ENCODE data around the gene XK.
"Not testable (repeated sequence)": the region's sequence is repeated elsewhere in the genome, so short reads cannot be mapped to it uniquely, and the experiment has no call there.

XK gene
- 0 to 0.12 (median 0.04) reads per million in 4 donors for total RNA-seq

DNA sequence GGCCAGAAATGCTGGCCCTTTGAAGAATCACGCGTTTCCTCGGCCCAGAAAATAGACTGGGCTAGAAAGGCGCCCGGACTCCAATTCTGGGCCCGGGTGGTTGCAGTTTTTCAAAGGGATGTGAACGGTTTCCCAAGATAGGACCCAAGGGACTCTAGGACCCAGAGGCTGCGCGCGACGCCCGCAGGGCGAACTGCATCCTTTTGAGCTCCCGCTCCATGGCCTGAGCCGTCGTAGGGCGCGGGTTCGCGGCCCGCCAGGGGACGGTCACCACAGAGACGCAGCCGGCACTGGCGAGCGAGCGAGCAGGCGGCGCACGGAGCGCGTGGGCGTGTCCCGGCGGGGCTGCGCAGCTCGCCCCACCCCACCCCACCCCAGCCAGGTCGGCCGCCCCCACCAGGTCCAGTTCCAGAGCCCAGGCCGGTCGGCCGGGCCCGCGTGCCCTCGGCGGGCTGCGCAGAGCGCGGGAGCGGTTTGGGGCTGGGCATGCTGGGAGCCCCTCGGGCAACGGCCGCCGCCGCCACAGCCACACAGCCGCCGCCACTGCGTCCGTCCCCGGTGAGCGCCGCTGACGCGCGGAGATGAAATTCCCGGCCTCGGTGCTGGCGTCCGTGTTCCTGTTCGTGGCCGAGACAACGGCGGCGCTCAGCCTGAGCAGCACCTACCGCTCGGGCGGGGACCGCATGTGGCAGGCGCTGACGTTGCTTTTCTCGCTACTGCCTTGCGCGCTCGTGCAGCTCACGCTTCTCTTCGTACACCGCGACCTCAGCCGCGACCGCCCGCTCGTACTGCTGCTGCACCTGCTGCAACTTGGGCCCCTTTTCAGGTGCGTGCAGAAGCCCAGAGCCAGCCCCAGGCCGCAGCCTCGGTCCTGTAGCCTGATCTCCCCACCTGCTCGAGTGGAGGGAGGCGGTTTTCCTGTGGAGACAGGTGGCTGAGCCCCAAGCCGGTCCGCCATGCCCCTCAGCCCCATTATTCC is at the start of gene XK:
Gene XK, plus strand, starts transcription at position 411 of the 979 bp plus-strand sequence. Its CDS starts 171 bp downstream, at position 582.
- DNase-seq: peak in 4 of 5 donors; percentile 1 to 29 (median 6)

DNA sequence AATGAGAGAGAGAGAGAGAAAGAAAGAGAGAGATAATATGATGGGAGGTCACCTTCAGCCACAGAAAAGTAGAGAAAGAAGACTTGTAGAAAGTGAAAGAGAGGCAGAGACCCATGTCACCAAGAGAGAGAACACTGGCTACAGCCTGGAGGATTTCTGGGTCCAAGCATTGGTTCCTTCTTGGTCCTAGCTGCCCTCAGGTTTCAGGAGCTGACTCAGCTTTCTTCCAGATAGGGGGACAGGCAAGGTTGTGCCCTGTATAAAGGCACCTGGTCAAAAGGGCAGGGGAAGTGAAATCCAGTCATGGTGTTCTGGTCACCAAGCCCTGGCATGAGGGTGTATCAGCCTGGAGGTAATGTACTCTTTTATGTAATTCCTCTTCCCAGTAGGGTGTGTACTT is 47.5 kb upstream of the XK start:
- DNase-seq: no peak

GRCh38 chrX:37640142-37640541 is 45.4 kb upstream of the XK start:
- DNase-seq: no peak

DNA sequence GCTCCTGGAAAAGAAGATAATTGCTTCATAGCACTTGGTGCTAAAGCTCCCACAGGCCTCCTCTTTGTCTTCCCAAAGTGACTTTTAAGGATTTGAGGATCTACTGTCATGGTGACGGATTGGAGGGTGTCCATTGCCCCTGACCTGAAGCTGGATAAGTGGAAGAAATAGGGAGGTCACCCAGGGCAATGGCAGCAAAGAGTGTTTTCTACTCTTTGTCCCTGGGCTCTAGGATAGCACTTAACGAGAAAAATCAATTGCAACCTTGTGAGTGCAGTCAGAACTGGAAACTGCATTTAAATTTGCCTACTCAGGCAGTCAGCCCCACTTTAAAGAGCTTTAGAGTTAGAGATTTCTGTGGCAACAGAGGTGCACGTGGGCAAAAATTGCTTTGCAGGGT is 43.7 kb upstream of the XK start:
- DNase-seq: no peak

GRCh38 chrX:37644381-37645305 is 40.9 kb upstream of the XK start:
- DNase-seq: no peak

DNA sequence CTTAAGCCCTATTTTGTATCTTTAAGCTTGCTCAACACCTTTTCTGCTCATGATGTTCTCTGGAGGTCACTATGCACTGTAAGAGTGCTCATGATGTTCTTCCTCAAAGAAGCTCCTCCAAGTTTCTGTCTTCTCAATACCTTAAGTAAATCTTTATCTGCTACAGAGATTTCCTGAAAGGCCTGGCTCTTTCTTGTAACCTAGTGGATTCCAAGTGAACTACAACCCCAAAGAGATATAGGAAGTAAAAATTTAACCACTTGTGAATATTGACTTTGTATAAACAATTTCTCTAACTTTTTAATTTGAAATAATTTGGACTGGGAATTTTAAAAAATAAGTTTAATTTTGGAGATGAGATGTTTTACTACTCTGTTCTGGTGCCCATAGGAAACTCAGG is 39.3 kb upstream of the XK start:
- no peak for DNase-seq

- not testable (repeated sequence) for DNase-seq
Measured at GRCh38 chrX:37650879-37651278, 34.7 kb upstream of the XK start.

- no peak for DNase-seq
Measured at GRCh38 chrX:37651921-37652452, 33.6 kb upstream of the XK start.

DNA sequence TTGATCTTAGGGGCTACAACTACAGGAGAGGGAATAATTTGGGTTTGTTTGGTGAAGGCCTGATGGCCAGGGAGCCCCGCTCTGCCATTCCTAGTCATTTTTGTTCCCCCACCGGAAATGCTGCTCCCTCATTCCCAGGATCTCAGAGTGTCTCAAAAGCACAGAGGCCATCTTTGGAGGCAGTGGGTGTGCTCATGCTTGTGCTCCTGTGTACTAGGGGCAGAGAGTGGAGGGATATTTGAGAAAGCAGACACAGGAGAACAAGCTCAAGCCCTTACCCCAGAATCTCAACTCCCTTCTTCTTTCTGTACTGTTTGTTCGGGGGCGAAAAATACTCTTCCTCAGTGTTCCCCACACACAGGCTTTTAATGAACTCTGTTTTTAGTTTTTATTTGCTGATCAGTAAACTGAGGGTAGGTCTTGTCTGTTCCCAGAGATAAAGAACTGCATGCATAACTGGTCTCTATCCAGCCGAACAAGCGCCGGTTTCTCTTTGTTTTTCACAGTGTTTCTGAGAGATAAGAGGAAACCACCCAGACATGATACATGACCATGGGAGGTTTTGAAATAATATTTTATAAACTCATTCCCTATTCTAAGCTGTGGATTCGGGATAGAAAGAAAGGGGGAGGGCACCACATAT is 32.9 kb upstream of the XK start:
- no peak for DNase-seq

GRCh38 chrX:37653397-37654085 is 32.0 kb upstream of the XK start:
- no peak for DNase-seq

- DNase-seq: no peak
Measured at GRCh38 chrX:37658343-37659030, 27.1 kb upstream of the XK start.

GRCh38 chrX:37659047-37659446 is 26.5 kb upstream of the XK start:
- no peak for DNase-seq

GRCh38 chrX:37662181-37662580 is 23.4 kb upstream of the XK start:
- DNase-seq: no peak

- DNase-seq: no peak
Measured at GRCh38 chrX:37666516-37666915, 19.1 kb upstream of the XK start.

GRCh38 chrX:37667141-37667540 is 18.4 kb upstream of the XK start:
- no peak for DNase-seq

- no peak for DNase-seq
Measured at GRCh38 chrX:37672563-37672962, 13.0 kb upstream of the XK start.

DNA sequence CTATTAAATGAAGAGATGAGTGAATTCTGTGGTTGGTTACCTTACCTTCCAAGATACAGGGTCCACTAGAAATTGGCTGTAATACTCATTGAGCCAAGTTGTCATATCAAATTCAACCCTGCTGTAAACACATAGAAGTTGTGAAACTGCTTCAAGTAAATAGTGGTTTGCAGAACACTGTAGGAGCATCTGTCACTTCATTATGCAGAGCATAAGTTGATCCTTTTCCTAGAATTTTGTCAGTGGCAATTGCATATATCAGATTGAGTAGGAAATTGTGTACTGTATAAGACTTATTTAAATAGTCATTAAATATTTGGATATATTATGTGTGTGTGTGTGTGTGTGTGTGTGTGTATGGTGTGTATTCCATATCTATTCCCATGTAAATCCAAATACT is 8.8 kb upstream of the XK start:
- no peak for DNase-seq

GRCh38 chrX:37677243-37677642 is 8.3 kb upstream of the XK start:
- DNase-seq: no peak

- DNase-seq: no peak
Measured at GRCh38 chrX:37677765-37678164, 7.8 kb upstream of the XK start.

DNA sequence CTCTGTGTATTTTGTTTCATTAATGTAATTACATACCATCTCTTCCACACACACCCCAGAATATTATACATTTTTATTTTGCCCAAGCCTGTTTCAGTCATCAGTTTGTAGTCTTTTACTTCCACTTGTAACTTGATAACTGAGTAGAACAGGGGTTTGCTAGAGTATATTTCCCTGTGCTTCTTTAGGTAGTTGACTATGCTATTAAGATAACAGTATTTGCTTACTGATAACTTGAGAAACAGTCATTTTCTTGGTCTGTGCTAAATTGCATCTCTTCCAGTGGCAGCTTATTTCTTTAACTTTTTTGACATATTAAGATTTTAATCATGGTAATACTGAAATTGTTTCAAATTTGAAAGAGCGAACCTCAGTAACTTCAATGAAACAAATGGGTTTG is 7.0 kb upstream of the XK start:
- DNase-seq: no peak

DNA sequence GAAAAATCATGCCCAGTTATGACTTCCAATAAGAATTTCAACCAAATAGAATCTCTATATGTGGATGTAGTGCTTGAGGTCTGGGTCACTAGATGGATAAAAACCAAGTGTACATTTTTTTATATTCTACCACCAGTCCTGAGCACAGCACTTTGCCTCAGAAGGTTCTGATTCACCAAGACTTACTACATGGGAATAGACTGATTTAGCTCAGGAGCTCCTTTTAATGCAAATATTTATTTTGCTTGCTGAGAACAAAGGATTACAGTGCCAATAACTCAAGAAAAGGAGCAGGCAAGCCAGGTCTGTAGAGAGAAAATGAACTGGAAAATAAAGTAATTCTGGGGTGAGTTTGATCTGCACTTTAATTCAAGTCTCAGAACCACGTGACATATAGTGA is 6.4 kb upstream of the XK start:
- DNase-seq: no peak
